HG03103 (cell line): ENCODE data around the gene MAP3K5.
"Not testable (repeated sequence)": the region's sequence is repeated elsewhere in the genome, so short reads cannot be mapped to it uniquely, and the experiment has no call there.

Experiments
- ATAC-seq: cut with Tn5 transposase; IDR thresholded peaks from one replicate; pipeline ENCODE4 v1.9.1; 2021; ENCODE audit warnings: low read depth; ENCODE audit not compliant: unreplicated experiment

The MAP3K5 gene, protein sequence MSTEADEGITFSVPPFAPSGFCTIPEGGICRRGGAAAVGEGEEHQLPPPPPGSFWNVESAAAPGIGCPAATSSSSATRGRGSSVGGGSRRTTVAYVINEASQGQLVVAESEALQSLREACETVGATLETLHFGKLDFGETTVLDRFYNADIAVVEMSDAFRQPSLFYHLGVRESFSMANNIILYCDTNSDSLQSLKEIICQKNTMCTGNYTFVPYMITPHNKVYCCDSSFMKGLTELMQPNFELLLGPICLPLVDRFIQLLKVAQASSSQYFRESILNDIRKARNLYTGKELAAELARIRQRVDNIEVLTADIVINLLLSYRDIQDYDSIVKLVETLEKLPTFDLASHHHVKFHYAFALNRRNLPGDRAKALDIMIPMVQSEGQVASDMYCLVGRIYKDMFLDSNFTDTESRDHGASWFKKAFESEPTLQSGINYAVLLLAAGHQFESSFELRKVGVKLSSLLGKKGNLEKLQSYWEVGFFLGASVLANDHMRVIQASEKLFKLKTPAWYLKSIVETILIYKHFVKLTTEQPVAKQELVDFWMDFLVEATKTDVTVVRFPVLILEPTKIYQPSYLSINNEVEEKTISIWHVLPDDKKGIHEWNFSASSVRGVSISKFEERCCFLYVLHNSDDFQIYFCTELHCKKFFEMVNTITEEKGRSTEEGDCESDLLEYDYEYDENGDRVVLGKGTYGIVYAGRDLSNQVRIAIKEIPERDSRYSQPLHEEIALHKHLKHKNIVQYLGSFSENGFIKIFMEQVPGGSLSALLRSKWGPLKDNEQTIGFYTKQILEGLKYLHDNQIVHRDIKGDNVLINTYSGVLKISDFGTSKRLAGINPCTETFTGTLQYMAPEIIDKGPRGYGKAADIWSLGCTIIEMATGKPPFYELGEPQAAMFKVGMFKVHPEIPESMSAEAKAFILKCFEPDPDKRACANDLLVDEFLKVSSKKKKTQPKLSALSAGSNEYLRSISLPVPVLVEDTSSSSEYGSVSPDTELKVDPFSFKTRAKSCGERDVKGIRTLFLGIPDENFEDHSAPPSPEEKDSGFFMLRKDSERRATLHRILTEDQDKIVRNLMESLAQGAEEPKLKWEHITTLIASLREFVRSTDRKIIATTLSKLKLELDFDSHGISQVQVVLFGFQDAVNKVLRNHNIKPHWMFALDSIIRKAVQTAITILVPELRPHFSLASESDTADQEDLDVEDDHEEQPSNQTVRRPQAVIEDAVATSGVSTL (N-terminal part only)

GRCh38 chr6:136792410-136793262 lies at the start of gene MAP3K5:
Gene MAP3K5, minus strand, starts transcription at chr6:136792477. Its CDS starts 320 bp downstream, at chr6:136792157.
- ATAC-seq: peak; percentile 53

DNA sequence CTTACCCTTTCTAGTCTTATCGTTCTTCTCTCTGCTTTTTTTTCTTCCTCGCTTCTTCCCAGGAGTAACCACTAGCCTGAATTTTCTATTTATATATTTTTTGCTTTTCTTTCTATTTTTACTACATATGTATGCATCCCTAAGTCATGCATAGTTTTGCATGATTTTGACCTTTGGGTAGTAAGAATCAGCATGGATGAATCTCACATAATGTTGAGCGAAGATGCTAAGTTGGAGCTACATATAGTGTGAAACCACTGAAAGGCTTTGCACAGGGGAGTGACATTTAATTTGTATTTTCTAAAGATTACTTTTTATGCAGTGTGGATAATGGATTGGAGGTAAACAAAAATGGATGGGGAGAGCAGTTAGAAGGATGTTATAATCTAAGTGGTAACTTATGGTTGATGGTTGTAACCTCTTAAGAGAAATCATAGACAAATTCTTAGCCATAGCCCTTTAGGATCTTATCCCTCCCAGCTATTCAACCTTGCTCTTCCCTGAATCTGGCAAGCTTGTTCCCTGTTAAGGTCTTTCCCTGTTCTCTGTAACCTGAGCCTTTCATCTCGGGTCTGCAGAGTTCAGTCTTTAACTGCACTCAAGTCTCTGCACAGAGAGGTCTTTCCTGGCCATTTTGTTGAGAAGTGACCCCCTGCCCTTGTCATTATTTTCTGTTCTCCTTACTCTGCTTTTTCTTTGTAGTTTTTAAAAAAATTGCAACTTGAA lies 48.2 kb upstream of the MAP3K5 start:
- no peak for ATAC-seq

GRCh38 chr6:136831873-136832562 lies 39.7 kb upstream of the MAP3K5 start:
- ATAC-seq: no peak

GRCh38 chr6:136826216-136826615 lies 33.9 kb upstream of the MAP3K5 start:
- no peak for ATAC-seq

- ATAC-seq: no peak
Measured at GRCh38 chr6:136823128-136823660, 30.9 kb upstream of the MAP3K5 start.

GRCh38 chr6:136822376-136823127 lies 30.3 kb upstream of the MAP3K5 start, which contains the start of gene PEX7:
Gene PEX7, plus strand, starts transcription at chr6:136822592. Its CDS starts 74 bp downstream, at chr6:136822666.
- ATAC-seq: peak; percentile 96

- ATAC-seq: peak; percentile 7
Measured at GRCh38 chr6:136822046-136822375, 29.7 kb upstream of the MAP3K5 start.

- no peak for ATAC-seq
Measured at GRCh38 chr6:136820561-136820960, 28.3 kb upstream of the MAP3K5 start.

GRCh38 chr6:136816656-136817055 lies 24.4 kb upstream of the MAP3K5 start:
- no peak for ATAC-seq

DNA sequence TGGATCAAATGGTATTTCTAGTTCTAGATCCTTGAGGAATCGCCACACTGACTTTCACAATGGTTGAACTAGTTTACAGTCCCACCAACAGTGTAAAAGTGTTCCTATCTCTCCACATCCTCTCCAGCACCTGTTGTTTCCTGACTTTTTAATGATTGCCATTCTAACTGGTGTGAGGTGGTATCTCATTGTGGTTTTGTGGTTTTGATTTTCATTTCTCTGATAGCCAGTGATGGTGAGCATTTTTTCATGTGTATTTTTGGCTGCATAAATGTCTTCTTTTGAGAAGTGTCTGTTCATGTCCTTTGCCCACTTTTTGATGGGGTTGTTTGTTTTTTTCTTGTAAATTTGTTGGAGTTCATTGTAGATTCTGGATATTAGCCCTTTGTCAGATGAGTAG lies 23.3 kb upstream of the MAP3K5 start:
- not testable (repeated sequence) for ATAC-seq

GRCh38 chr6:136812174-136812573 lies 19.9 kb upstream of the MAP3K5 start:
- no peak for ATAC-seq

- no peak for ATAC-seq
Measured at GRCh38 chr6:136811272-136811671, 19.0 kb upstream of the MAP3K5 start.

GRCh38 chr6:136809091-136809860 lies 17.0 kb upstream of the MAP3K5 start:
- ATAC-seq: no peak

- ATAC-seq: no peak
Measured at GRCh38 chr6:136803608-136804007, 11.3 kb upstream of the MAP3K5 start.

- ATAC-seq: no peak
Measured at GRCh38 chr6:136801581-136801980, 9.3 kb upstream of the MAP3K5 start.

DNA sequence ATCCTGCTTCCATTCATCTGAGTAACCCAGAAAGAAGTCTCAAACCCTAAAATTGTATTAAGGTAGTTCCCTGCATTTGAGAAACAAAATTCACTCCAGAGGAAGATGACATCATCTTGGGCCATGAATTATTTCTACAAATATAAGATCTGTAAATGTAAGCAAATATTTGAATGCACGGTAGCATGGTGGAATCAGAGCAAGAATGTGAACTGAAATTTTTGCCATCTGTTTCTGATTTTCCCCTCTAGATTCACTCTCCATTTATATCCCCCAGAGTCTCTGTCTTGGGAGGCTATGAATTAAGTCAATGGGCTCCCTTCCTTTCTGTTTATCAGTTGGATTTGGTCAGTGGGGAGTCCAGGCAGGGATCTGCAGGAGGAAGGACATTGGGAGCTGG lies 5.8 kb upstream of the MAP3K5 start:
- ATAC-seq: no peak

- ATAC-seq: no peak
Measured at GRCh38 chr6:136795996-136796395, 3.7 kb upstream of the MAP3K5 start.
